GM11168 (cell line): Measurements from ENCODE around the gene HDAC7.

Experiments
- in situ Hi-C: fragments of 300-500 bp; cut with MboI; formaldehyde crosslinking; loops from one replicate; pipeline ENCODE4 v1.12.0; 2022; ENCODE audit warnings: low sequenced_read_pairs; ENCODE audit not compliant: unreplicated experiment

HDAC7 gene

GRCh38 chr12:47799357-47799955 lies 20.2 kb downstream of the HDAC7 start:
- in situ Hi-C loops = no loop called here

- in situ Hi-C loops = no loop called here
These were observed 21.2 kb downstream of the HDAC7 start for GRCh38 chr12:47798382-47798948.

GRCh38 chr12:47797441-47797840 lies 22.3 kb downstream of the HDAC7 start:
- in situ Hi-C loops = no loop called here

GRCh38 chr12:47795814-47796411 lies 23.8 kb downstream of the HDAC7 start:
- in situ Hi-C loops = no loop called here

- in situ Hi-C loops = no loop called here
These were observed 24.4 kb downstream of the HDAC7 start for GRCh38 chr12:47795121-47795813.

- in situ Hi-C loops = no loop called here
These were observed 25.0 kb downstream of the HDAC7 start for GRCh38 chr12:47794679-47795078.

- in situ Hi-C loops = no loop called here
These were observed 26.6 kb downstream of the HDAC7 start for GRCh38 chr12:47793015-47793681.

- in situ Hi-C loops = no loop called here
These were observed 27.8 kb downstream of the HDAC7 start for GRCh38 chr12:47791874-47792273.

- in situ Hi-C loops = no loop called here
These were observed 28.4 kb downstream of the HDAC7 start for GRCh38 chr12:47791351-47791746.

- in situ Hi-C loops = no loop called here
These were observed 28.9 kb downstream of the HDAC7 start for GRCh38 chr12:47790676-47791350.

- in situ Hi-C loops = loop anchor here (5.0 kb wide), 1 partner anchor 47 kb away; no protein-coding TSS in a partner anchor
These were observed 29.8 kb downstream of the HDAC7 start for GRCh38 chr12:47789712-47790489.

GRCh38 chr12:47789141-47789540 lies 30.6 kb downstream of the HDAC7 start:
- in situ Hi-C loops = loop anchor here (5.0 kb wide), 1 partner anchor 48 kb away; no protein-coding TSS in a partner anchor

- in situ Hi-C loops = loop anchor here (5.0 kb wide), 1 partner anchor 50 kb away; no protein-coding TSS in a partner anchor
These were observed 31.9 kb downstream of the HDAC7 start for GRCh38 chr12:47787596-47788319.

GRCh38 chr12:47786662-47787280 lies 32.9 kb downstream of the HDAC7 start:
- in situ Hi-C loops = loop anchor here (5.0 kb wide), 1 partner anchor 51 kb away; no protein-coding TSS in a partner anchor

- in situ Hi-C loops = loop anchor here (5.0 kb wide), 1 partner anchor 51 kb away; no protein-coding TSS in a partner anchor
These were observed 33.6 kb downstream of the HDAC7 start for GRCh38 chr12:47785887-47786661.

- in situ Hi-C loops = loop anchor here (5.0 kb wide), 1 partner anchor 52 kb away; no protein-coding TSS in a partner anchor
These were observed 34.4 kb downstream of the HDAC7 start for GRCh38 chr12:47785036-47785886.
